ENCODE data around the gene HAT1.
"Not testable (repeated sequence)": the region's sequence is repeated elsewhere in the genome, so short reads cannot be mapped to it uniquely, and the experiment has no call there.

HAT1 gene

GRCh38 chr2:171991027-171991426 is 68.8 kb downstream of the HAT1 start:
- ATAC-seq, result no peak
- TF ChIP-seq ZNF70 (CRISPR knock-in tag; IDR thresholded peaks at IDR 0.05) (no peak), RARB (CRISPR knock-in tag; IDR thresholded peaks at IDR 0.05) (no peak), TOX (CRISPR knock-in tag; IDR thresholded peaks at IDR 0.05; ENCODE audit: borderline replicate concordance) (no peak), ZNF565 (CRISPR knock-in tag; conservative IDR thresholded peaks at IDR 0.05; ENCODE audit: low read depth) (no peak), CREB5 (CRISPR knock-in tag; IDR thresholded peaks at IDR 0.05; ENCODE audit: low read depth) (no peak)

- ATAC-seq, result no peak
- TF ChIP-seq CSDC2 (CRISPR knock-in tag; IDR thresholded peaks at IDR 0.05) (no peak), ZC3H10 (CRISPR knock-in tag; IDR thresholded peaks at IDR 0.05) (no peak), RARB (CRISPR knock-in tag; IDR thresholded peaks at IDR 0.05) (no peak), ZFP3 (CRISPR knock-in tag; IDR thresholded peaks at IDR 0.05) (no peak), BACH2 (CRISPR knock-in tag; IDR thresholded peaks at IDR 0.05; ENCODE audit: borderline replicate concordance) (no peak), OSR1 (CRISPR knock-in tag; IDR thresholded peaks at IDR 0.05) (no peak), TSHZ2 (CRISPR knock-in tag; IDR thresholded peaks at IDR 0.05) (no peak), PPARA (CRISPR knock-in tag; IDR thresholded peaks at IDR 0.05; ENCODE audit: borderline replicate concordance) (no peak), ARNTL (CRISPR knock-in tag; IDR thresholded peaks at IDR 0.05; ENCODE audit: borderline replicate concordance, low read depth) (no peak), ZNF70 (CRISPR knock-in tag; IDR thresholded peaks at IDR 0.05) (no peak), ZFP30 (CRISPR knock-in tag; IDR thresholded peaks at IDR 0.05) (no peak)
These were observed 73.3 kb downstream of the HAT1 start for GRCh38 chr2:171995586-171995985.

GRCh38 chr2:171996021-171996420 is 73.8 kb downstream of the HAT1 start:
- TF ChIP-seq CREB5 (CRISPR knock-in tag; IDR thresholded peaks at IDR 0.05; ENCODE audit: low read depth) (no peak), GLIS3 (CRISPR knock-in tag; IDR thresholded peaks at IDR 0.05) (no peak), TCF4 (CRISPR knock-in tag; IDR thresholded peaks at IDR 0.05; ENCODE audit: borderline replicate concordance) (no peak), ESRRG (CRISPR knock-in tag; IDR thresholded peaks at IDR 0.05) (no peak), ISL1 (CRISPR knock-in tag; IDR thresholded peaks at IDR 0.05) (no peak), TSHZ2 (CRISPR knock-in tag; IDR thresholded peaks at IDR 0.05) (no peak), CSDC2 (CRISPR knock-in tag; IDR thresholded peaks at IDR 0.05) (no peak)
- no peak for ATAC-seq

GRCh38 chr2:171997031-171997430 is 74.8 kb downstream of the HAT1 start:
- not testable (repeated sequence) for ATAC-seq

GRCh38 chr2:171999161-171999560 is 76.9 kb downstream of the HAT1 start:
- no peak; the same call in 1 of the 3 replicates for ATAC-seq
- TF ChIP-seq TOX (CRISPR knock-in tag; IDR thresholded peaks at IDR 0.05; ENCODE audit: borderline replicate concordance) (no peak), PPARA (CRISPR knock-in tag; IDR thresholded peaks at IDR 0.05; ENCODE audit: borderline replicate concordance) (no peak), RARB (CRISPR knock-in tag; IDR thresholded peaks at IDR 0.05) (no peak), BACH2 (CRISPR knock-in tag; IDR thresholded peaks at IDR 0.05; ENCODE audit: borderline replicate concordance) (no peak), ISL1 (CRISPR knock-in tag; IDR thresholded peaks at IDR 0.05) (no peak), GLIS3 (CRISPR knock-in tag; IDR thresholded peaks at IDR 0.05) (no peak), ZNF565 (CRISPR knock-in tag; conservative IDR thresholded peaks at IDR 0.05; ENCODE audit: low read depth) (no peak), ZFP30 (CRISPR knock-in tag; IDR thresholded peaks at IDR 0.05) (no peak), ZFP3 (CRISPR knock-in tag; IDR thresholded peaks at IDR 0.05) (no peak), OSR1 (CRISPR knock-in tag; IDR thresholded peaks at IDR 0.05) (no peak), CSRNP3 (CRISPR knock-in tag; IDR thresholded peaks at IDR 0.05) (no peak)
